Fibroblast of peridontal ligament (primary cell): Measurements from ENCODE around the gene PGM2L1.
"Not testable (repeated sequence)": the region's sequence is repeated elsewhere in the genome, so short reads cannot be mapped to it uniquely, and the experiment has no call there.

ENCODE experiments used
- DNase-seq: peaks from one replicate; pipeline ENCODE4 v3.0.0-alpha.2; 2010; ENCODE audit errors: extremely low read depth

Gene PGM2L1

GRCh38 chr11:74338963-74339362 lies 59.3 kb downstream of the PGM2L1 start:
- DNase-seq: no peak

GRCh38 chr11:74333193-74333592 lies 65.0 kb downstream of the PGM2L1 start:
- no peak for DNase-seq

DNA sequence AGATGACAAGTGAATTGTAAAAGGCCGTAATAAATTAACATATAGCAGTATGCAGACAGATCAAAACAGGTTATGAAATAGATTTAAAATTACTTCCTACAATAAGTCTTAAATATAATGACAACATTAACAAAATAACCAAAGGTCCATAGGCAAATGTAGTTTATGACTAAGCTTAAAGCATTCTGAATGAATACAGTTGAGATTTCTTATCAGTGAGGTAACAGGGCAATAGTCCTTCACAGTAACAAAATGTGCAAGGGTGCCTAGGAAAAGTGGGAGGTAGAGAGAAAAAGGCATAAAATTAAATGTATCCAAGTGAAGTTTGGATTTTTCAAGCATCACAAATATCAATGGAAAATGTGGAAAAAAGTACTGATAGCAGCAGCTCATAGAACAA lies 65.9 kb downstream of the PGM2L1 start:
- DNase-seq: no peak

- not testable (repeated sequence) for DNase-seq
These were observed 67.2 kb downstream of the PGM2L1 start for GRCh38 chr11:74331000-74331399.

DNA sequence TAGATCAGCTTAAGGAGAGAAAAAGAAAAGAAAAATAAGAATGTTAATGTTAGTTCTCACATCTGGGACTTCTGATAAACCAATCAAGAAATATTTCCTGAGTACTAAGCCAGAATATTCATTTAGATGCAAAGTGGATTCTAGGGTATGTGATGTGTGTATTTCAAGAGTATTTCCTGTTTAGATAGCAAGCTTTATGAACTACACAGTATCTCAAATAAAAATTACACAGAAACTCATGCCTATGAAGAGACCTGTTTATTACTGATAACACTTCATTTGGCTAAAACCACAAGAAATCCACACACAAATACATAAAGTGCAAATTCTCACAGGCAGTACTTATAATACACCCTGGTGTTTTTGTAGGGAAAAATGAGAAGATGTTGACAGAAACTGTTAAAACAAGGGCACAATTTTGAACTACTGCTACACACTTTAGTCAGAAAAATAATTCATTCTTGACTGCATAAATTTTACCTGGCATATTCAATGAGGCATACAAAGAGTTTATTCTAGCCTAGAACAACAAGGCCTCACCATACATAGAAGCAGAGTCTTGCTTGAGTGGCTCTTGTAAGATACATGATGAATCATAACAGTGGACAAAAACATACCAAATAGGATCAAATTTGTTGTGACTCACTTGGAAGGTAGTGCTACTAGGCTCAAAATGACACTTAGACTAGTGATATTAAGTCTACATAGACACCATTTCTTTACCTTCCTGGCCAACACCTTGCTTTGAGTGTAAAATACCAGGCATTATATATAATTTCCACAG lies 68.0 kb downstream of the PGM2L1 start:
- peak; percentile 56 for DNase-seq

- no peak for DNase-seq
These were observed 71.2 kb downstream of the PGM2L1 start for GRCh38 chr11:74327076-74327475.

DNA sequence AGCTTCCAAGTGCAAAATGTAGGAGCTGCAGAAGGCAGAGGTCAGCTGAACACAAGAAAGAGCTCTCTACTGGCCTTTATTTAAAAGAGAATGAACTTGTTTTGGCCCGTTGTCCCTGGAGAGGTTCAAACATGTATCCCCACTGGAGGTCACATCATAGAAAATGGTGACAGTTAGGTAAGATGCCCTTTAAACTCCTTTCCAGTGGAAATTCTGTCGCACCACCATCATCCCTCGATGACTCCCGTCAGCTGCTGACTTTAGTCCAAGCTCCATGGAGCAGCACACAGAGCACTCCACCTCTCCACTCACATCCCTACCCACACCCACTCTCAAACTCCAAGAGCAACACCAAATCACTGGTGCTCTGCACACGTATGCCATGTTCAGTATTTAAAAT lies 71.6 kb downstream of the PGM2L1 start:
- DNase-seq: no peak

- DNase-seq: peak; percentile 95
These were observed 72.3 kb downstream of the PGM2L1 start for GRCh38 chr11:74325649-74326645.

DNA sequence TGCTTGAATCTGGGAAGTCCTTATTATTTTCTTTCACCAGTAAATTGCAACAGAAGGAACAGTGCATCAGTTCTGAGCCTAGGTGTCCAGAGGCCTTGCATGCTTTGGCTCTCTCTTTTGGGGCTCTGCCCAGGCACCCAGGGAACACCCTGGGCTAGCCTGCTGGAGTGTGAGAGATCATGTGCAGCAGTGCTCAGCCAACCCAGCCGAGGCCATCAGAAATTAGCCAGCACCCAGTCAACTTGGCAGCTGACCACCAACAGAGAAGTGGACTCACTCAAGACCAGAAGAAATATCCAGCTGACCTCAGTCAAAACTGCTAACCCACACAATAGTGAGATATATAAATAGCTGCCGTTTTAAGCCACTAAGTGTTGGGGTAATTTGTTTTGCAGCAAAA lies 75.6 kb downstream of the PGM2L1 start:
- DNase-seq: peak; percentile 62

- DNase-seq: peak; percentile 79
These were observed 76.6 kb downstream of the PGM2L1 start for GRCh38 chr11:74321487-74322188.

DNA sequence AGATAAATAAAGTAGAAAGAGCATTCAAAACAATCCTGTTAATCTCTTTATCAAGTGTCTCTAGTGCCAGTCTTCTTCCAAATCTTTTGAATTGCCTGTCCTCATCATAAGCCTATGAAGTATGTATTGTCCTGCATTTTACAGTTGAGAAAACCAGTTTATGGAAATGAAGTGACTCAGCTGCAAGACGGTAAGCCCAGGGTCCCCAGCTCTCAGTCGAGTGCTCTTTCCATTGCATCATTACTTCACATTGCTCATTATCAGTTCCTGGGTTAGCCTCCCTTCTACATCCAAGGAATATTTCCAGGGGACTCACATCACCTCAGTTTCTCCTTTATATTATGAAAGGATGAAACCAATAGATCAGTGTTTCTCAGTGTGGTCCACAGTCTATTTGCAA lies 77.7 kb downstream of the PGM2L1 start:
- no peak for DNase-seq

DNA sequence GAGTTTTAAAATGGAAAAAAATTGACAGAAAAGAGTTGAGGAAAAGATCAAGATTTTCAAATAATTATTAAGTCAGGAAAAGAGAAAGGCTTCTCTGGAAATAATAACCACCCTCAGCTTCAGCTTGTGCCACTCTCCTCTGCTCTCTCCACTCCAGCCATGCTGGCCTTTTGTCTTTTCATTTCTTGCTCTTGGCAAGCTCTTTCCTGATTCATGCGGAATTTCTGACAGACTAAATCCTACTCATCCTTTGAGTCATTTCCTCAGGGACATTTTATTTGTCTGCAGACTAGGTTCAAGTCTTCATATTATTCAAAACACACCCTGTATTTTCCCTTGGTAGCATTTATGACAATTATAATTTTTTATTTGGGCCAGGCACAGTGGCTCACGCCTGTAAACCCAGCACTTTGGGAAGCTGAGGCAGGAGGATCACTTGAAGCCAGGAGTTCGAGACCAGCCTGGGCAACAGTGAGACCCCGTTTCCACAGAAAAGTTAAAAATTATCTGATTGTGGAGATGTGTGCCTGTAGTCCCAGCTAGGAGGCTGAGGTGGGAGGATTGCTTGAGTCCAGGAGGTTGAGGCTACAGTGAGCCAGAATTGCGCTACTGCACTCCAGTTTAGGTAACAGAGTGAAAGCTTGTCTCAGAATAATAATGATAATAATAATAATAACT lies 79.0 kb downstream of the PGM2L1 start:
- DNase-seq: peak; percentile 94

DNA sequence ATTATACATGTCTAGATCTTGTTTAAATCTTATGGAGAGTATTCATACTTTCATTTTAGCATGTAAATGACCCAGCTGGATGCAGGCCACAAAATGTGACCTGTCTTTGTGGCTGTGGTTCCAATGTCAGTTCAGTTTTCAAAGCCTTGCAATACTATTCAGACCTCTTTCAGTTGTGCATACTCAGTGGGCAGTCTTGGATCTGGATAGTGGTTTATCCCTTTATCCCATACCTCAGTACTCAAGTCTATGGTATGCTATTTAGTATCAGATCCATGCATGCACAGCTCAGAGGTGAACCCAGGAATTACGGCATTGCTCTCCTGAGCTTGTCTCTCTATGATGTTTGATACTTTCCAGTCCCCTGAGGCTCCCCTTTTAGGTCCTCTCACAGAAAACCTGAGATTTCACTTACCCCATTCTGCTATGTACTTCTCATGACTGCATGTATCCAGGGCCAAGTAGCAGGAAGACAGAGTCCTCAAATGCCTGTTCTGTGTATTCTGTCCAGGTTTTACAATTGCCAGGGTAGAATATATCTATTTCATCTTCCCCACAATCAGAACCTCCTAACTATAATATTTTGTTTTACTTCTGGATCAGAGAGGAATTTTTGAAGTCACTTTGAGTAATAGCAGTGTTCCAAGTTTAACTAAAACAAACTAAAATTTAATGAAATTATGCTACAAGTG lies 79.8 kb downstream of the PGM2L1 start:
- DNase-seq: peak; percentile 17

DNA sequence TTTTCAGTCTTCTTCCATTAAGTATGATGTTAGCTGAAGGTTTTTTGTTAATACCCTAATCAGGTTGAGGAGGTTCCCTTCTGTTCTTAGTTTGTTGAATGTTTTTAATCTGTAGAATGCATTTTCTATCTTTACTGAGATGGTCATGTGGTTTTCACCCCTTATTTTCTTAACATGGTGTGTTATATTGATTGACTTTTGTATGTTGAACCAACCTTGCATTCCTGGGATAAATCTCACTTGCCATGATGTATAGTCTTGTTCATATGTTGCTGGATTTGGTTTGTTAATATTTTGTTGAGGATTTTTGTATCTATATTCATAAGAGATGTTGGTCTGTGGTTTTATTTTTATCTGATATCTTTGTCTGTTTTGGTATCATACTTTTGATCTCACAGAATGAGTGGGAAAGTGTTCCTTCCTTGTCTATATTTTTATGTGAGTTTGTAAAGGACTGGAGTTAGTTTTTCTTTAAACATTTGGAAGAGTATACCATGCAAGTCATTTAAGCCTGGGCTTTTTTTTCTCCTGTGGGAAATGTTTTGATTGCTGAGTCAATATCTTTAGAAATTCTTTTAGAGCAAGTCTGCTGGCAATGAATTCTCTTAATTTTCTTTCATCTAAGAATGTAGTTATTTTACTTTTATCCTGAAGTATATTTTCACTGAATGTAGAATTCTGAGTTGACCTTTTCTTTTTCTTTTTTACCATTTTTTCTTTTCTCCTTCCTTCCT lies 81.3 kb downstream of the PGM2L1 start:
- DNase-seq: peak; percentile 86

DNA sequence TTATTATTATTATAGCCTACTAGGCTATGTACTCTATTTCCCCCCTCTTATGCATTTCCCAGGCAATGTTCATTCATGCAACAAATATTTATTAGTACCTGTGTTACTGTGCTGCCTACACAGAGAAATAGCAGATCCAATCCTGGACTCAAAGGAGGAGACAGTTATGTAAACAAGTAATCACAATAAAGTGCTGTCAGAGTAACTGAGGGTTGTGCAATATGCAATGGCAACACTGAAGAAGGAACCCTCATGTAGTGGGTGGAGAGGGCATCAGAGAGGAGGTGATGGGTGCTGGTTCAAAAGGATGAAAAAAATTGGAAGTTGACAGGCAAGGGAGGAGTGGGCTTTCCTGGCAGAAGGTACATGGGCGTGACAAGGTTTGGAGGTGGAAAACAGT lies 85.9 kb downstream of the PGM2L1 start:
- no peak for DNase-seq

DNA sequence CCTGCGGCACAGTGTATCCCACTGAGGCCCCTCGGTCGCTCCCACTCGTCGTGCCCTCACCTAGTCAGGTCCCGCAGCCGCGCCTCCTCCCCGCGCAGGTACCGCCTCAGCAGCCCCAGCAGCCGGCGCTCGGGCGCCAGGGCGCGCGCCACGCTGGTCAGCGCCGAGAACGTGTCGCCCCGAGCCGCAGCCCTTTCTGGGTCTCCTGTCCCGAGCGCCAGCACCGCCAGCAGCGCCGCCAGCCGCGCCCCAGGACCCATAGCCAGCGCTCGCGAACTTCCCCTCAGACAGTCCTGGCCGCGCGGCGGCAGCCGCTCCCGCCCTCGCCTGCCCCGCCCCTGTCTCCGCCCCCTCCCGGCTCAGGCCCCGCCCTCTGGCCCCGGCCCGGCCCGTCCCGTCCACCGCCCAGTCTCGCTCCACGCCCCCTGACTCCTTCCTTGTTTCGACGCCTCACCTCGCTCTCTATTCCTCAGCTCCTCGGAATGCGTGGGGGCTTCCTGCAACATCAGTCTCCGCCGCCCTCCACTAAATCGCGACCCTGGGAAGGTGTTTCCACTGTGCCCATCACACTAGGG lies 86.8 kb downstream of the PGM2L1 start, which contains the start of gene P4HA3:
Gene P4HA3, minus strand, starts transcription at position 289 of the 575 bp plus-strand sequence. Its CDS starts 29 bp downstream, at position 260.
- DNase-seq: peak; percentile 19

DNA sequence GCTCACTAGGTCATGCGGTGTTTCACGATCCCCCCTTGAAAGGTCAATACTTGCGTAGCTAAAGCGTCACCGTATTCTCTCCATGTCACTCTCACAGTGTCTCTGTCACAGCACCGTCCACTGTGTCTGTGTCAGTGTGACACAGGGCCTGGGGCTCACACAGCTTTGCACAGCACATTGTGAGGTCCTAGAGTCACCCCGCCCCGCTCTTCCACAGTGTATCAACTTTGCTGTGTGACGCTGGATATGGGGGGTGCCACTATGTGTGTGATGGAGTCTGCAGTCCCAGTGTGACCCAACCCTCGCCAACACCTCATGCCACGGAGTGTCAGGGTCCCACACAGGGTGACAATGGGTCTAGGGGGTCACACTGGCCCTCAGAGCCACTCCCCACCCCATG lies 87.4 kb downstream of the PGM2L1 start:
- no peak for DNase-seq

DNA sequence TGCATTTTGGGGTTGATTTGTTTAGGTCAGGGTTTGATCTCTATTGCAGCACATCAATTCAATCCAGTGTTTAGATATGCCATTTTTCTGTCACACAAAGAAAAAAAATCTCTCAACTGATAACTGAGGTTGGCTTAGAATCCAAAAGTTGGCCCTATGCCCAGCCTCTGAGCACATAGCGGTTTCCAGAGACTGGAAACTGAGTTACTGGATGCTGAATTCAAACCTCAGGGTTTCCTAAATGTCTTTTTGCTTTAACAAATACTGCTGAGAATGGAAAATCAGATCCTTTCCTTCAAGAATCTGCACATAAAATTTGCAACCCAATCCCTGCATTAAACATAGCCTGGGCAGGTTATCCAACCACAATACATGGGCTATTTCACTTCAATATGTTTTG lies 90.8 kb downstream of the PGM2L1 start:
- peak; percentile 86 for DNase-seq

- DNase-seq: peak; percentile 40
These were observed 91.6 kb downstream of the PGM2L1 start for GRCh38 chr11:74306435-74307175.
